ENCODE measurements around the gene QSER1.

- TF ChIP-seq CTCF (IDR thresholded peaks at IDR 0.05): no peak
- TF ChIP-seq EP300 (IDR thresholded peaks at IDR 0.05): no peak
- no peak for TF ChIP-seq POLR2A (IDR thresholded peaks at IDR 0.05)
Measured at GRCh38 chr11:32972781-32973180, 80.2 kb downstream of the QSER1 start.

Data from gastroesophageal sphincter (tissue), 3 donors.